Neural cell (in vitro differentiated cells): ENCODE data around the gene SCD. TPM values are rescaled to one million over a fixed set of nuclear protein-coding genes. Genes with fewer than 3 reads are reported as not detected.

Source experiments
- H2AFZ ChIP-seq: fragments of 200-600, 300-800 bp; sonication (generic), shearing (Covaris generic); 2 replicates; pipeline ENCODE4 v1.6.0; 2014; ENCODE audit warnings: low read depth, mild to moderate bottlenecking, antibody characterized with exemption, low read length, moderate library complexity
- H3F3A ChIP-seq: fragments of 200-600 bp; shearing (Covaris generic); 2 replicates; pipeline ENCODE4 v1.6.1; 2016; ENCODE audit warnings: mild to moderate bottlenecking, moderate library complexity, mixed read lengths, antibody characterized with exemption, low read length; ENCODE audit not compliant: insufficient read depth, poor library complexity, severe bottlenecking
- H3K27ac ChIP-seq: fragments of 200-600, 300-800 bp; sonication (generic), shearing (Covaris generic); 2 replicates; pipeline ENCODE4 v1.5.1; 2014; ENCODE audit warnings: mild to moderate bottlenecking, low read length, moderate library complexity
- H3K27me3 ChIP-seq: fragments of 300-800, 200-600 bp; sonication (generic), shearing (Covaris generic); 2 replicates; pipeline ENCODE4 v1.6.0; 2014; ENCODE audit warnings: mild to moderate bottlenecking, low read depth, low read length, moderate library complexity; ENCODE audit not compliant: insufficient read depth
- H3K36me3 ChIP-seq: fragments of 300-800, 200-600 bp; sonication (generic), shearing (Covaris generic); 2 replicates; pipeline ENCODE4 v1.5.1; 2014; ENCODE audit warnings: mild to moderate bottlenecking, antibody characterized with exemption, low read length, moderate library complexity; ENCODE audit not compliant: insufficient read depth
- H3K4me2 ChIP-seq: fragments of 300-800, 200-600 bp; sonication (generic), shearing (Covaris generic); 2 replicates; pipeline ENCODE4 v1.6.0; 2014; ENCODE audit warnings: mild to moderate bottlenecking, low read length
- H3K4me3 ChIP-seq: fragments of 300-800, 200-600 bp; sonication (generic), shearing (Covaris generic); 2 replicates; pipeline ENCODE4 v1.5.1; 2014; ENCODE audit warnings: mild to moderate bottlenecking, low read length, moderate library complexity
- H3K79me2 ChIP-seq: fragments of 200-600 bp; shearing (Covaris generic); replicated peaks from 2 replicates; pipeline ENCODE4 v1.6.0; 2014; ENCODE audit warnings: mild to moderate bottlenecking, low read length, moderate library complexity; ENCODE audit not compliant: insufficient read depth
- H3K9ac ChIP-seq: fragments of 300-800, 200-600 bp; sonication (generic), shearing (Covaris generic); 2 replicates; pipeline ENCODE4 v1.6.1; 2016; ENCODE audit warnings: mild to moderate bottlenecking, low read length, mixed read lengths
- H3K9me2 ChIP-seq: fragments of 200-600 bp; shearing (Covaris generic); 2 replicates; pipeline ENCODE4 v1.6.1; 2016; ENCODE audit warnings: mild to moderate bottlenecking, low read length, mixed read lengths; ENCODE audit not compliant: insufficient read depth
- H3K9me3 ChIP-seq: fragments of 200-600, 300-800 bp; sonication (generic), shearing (Covaris generic); 2 replicates; pipeline ENCODE4 v1.6.1; 2016; ENCODE audit warnings: mild to moderate bottlenecking, mixed run types, low read length, moderate library complexity, mixed read lengths
- H4K20me1 ChIP-seq: fragments of 200-600 bp; shearing (Covaris generic); 2 replicates; pipeline ENCODE4 v1.6.1; 2016; ENCODE audit warnings: mild to moderate bottlenecking, mixed run types; ENCODE audit not compliant: insufficient read depth
- CTCF ChIP-seq: fragments of 450-650 bp; IDR thresholded peaks from 2 replicates; pipeline ENCODE4 v1.5.1; 2014; ENCODE audit warnings: antibody characterized with exemption, mild to moderate bottlenecking, moderate library complexity; ENCODE audit not compliant: poor library complexity, severe bottlenecking
- EP300 ChIP-seq: fragments of 450-650 bp; conservative IDR thresholded peaks from 2 replicates; pipeline ENCODE4 v1.6.1; 2014; ENCODE audit warnings: antibody characterized with exemption, mild to moderate bottlenecking, moderate library complexity; ENCODE audit not compliant: poor library complexity, severe bottlenecking
- EZH2 ChIP-seq: fragments of 200-600, 300-800 bp; shearing (Covaris generic), sonication (generic); IDR thresholded peaks from 2 replicates; pipeline ENCODE4 v1.6.1; 2014; ENCODE audit warnings: antibody characterized with exemption, low read length, borderline replicate concordance, mild to moderate bottlenecking; ENCODE audit not compliant: insufficient read depth, poor library complexity, severe bottlenecking
- MXI1 ChIP-seq: fragments of 450-650 bp; conservative IDR thresholded peaks from 2 replicates; pipeline ENCODE4 v1.6.1; 2014; ENCODE audit warnings: antibody characterized with exemption, mild to moderate bottlenecking; ENCODE audit not compliant: poor library complexity, severe bottlenecking
- POLR2AphosphoS5 ChIP-seq: IDR thresholded peaks from 2 replicates; pipeline ENCODE4 v1.6.1; 2012
- RAD21 ChIP-seq: fragments of 450-650 bp; conservative IDR thresholded peaks from 2 replicates; pipeline ENCODE4 v1.6.1; 2014; ENCODE audit warnings: antibody characterized with exemption, mild to moderate bottlenecking, moderate library complexity
- SMC3 ChIP-seq: fragments of 450-650 bp; conservative IDR thresholded peaks from 2 replicates; pipeline ENCODE4 v1.6.1; 2014; ENCODE audit warnings: antibody characterized with exemption, mild to moderate bottlenecking, moderate library complexity; ENCODE audit not compliant: poor library complexity
- TAF1 ChIP-seq: IDR thresholded peaks from 2 replicates; pipeline ENCODE4 v1.6.1; 2012; ENCODE audit warnings: low read depth
- polyA plus RNA-seq: library from polyadenylated mRNA; depleted of rRNA; stranded (reverse); fragments of >200 nt; gene quantifications from 2 replicates; pipeline ENCODE4 v1.2.3, GENCODE V29; 2014
- TF ChIP-seq, protein P1 (sequence below): IDR thresholded peaks from 2 replicates; pipeline ENCODE4 v1.6.1; 2012; ENCODE audit warnings: borderline replicate concordance

Gene SCD
- polyA plus RNA-seq, 1 donor from 2014 or later, result 82.9 TPM

- H2AFZ ChIP-seq, result peak overlapping the region; percentile 3
- H3K9ac ChIP-seq, result no peak overlapping the region
Observed at GRCh38 chr10:100338434-100339036, 8.5 kb upstream of the SCD start.

DNA sequence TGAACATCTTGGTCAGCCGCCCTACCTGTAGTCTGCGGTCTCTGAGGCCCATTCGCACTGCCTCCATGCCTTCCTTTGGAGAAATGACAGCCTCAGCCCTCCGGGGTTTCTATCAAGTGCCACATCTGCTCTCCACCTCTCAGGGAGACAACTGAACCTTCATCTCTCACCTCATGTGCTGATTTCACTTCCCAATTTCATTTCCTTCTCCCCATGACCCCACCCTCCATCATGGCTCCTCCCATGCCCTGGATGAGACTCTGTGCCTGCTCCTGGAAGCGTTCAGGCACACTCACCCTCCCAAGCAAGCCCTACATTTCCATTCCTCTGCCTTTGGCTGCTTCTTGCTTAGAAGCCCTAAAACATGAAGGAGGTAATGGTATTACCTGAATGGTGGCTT lies 7.8 kb upstream of the SCD start:
- no peak overlapping the region for H3K27ac ChIP-seq
- H3K4me3 ChIP-seq, result no peak overlapping the region
- no peaks in the 10 kb centered on the region for H4K20me1 ChIP-seq
- no peaks in the 10 kb centered on the region for H3K9me2 ChIP-seq
- no peak overlapping the region for H3K9ac ChIP-seq
- no peaks in the 10 kb centered on the region for H3F3A ChIP-seq
- H3K36me3 ChIP-seq, result no peaks in the 10 kb centered on the region
- no peaks in the 10 kb centered on the region for H3K79me2 ChIP-seq
- no peaks in the 10 kb centered on the region for H3K27me3 ChIP-seq
- no peaks in the 10 kb centered on the region for H3K9me3 ChIP-seq
- no peak overlapping the region for H2AFZ ChIP-seq
- no peak overlapping the region for H3K4me2 ChIP-seq
- no peak for TF ChIP-seq TAF1
- no peak for TF ChIP-seq RAD21
- TF ChIP-seq, protein P1, sequence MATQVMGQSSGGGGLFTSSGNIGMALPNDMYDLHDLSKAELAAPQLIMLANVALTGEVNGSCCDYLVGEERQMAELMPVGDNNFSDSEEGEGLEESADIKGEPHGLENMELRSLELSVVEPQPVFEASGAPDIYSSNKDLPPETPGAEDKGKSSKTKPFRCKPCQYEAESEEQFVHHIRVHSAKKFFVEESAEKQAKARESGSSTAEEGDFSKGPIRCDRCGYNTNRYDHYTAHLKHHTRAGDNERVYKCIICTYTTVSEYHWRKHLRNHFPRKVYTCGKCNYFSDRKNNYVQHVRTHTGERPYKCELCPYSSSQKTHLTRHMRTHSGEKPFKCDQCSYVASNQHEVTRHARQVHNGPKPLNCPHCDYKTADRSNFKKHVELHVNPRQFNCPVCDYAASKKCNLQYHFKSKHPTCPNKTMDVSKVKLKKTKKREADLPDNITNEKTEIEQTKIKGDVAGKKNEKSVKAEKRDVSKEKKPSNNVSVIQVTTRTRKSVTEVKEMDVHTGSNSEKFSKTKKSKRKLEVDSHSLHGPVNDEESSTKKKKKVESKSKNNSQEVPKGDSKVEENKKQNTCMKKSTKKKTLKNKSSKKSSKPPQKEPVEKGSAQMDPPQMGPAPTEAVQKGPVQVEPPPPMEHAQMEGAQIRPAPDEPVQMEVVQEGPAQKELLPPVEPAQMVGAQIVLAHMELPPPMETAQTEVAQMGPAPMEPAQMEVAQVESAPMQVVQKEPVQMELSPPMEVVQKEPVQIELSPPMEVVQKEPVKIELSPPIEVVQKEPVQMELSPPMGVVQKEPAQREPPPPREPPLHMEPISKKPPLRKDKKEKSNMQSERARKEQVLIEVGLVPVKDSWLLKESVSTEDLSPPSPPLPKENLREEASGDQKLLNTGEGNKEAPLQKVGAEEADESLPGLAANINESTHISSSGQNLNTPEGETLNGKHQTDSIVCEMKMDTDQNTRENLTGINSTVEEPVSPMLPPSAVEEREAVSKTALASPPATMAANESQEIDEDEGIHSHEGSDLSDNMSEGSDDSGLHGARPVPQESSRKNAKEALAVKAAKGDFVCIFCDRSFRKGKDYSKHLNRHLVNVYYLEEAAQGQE, result no peak
- TF ChIP-seq CTCF, result no peak
- no peak for TF ChIP-seq EZH2
- TF ChIP-seq EP300, result no peak
- no peak for TF ChIP-seq POLR2AphosphoS5
- TF ChIP-seq SMC3, result no peak

More at GRCh38 chr10:100338434-100339036, 8.5 kb upstream of the SCD start:
- no peaks in the 10 kb centered on the region for H3K79me2 ChIP-seq
- H3K4me3 ChIP-seq, result no peak overlapping the region
- H4K20me1 ChIP-seq, result no peaks in the 10 kb centered on the region
- H3K4me2 ChIP-seq, result no peak overlapping the region
- no peaks in the 10 kb centered on the region for H3K9me2 ChIP-seq
- H3K36me3 ChIP-seq, result no peaks in the 10 kb centered on the region
- H3F3A ChIP-seq, result no peaks in the 10 kb centered on the region
- H3K27me3 ChIP-seq, result no peaks in the 10 kb centered on the region
- H3K9me3 ChIP-seq, result no peaks in the 10 kb centered on the region
- TF ChIP-seq SMC3, result peak; percentile 93
- TF ChIP-seq, protein P1, result no peak
- TF ChIP-seq MXI1, result no peak
- peak; percentile 85 for TF ChIP-seq RAD21
- no peak for TF ChIP-seq POLR2AphosphoS5
- TF ChIP-seq CTCF, result peak; percentile 89
- TF ChIP-seq EZH2, result no peak
- TF ChIP-seq EP300, result no peak
- TF ChIP-seq TAF1, result no peak
- no peak overlapping the region for H3K27ac ChIP-seq
